ENCODE measurements around the gene GALNT18.

The GALNT18 gene

DNA sequence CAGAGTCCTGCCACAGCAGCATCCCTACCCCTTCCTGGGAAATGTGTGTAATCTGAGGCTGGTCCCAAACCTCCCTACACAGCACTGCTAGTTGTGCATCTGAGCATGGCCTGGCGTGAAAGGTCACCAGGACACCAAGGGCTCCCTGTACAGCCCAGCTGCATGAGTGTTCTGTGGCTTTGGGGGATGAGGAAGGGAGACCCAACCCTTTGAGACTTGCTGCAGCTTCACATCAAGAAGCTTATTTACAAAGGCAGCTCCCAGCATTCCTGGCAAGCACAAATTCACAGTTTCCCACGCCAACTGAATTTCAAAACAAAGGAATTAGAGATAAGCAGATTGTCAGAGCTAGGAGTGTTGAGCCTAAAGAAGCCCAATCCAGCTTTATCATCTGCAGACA is 301.0 kb downstream of the GALNT18 start:
- no peak overlapping the region for H3K4me3 ChIP-seq (ENCODE audit: low read length)
- no peak for TF ChIP-seq ZNF274 (IDR thresholded peaks at IDR 0.05; ENCODE audit: low read depth, low read length)

DNA sequence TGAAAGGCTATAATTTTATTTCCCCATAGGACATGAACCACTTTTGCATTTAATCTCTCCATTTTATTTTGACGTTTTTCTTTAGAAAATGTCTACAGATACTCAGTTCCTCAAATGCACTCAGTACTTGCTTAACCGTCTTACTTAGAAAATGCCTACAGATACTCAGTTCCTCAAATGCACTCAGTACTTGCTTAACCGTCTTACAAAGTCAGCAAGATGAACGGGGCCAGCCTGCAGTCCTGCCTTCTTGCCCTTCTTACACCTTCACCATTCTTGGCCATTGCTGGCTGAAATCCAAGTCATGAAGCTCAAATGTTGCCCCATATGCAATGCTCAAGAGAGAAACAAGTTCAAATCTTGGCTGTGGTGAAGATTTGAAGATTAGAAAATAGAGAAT is 302.8 kb downstream of the GALNT18 start:
- no peak overlapping the region for H3K4me3 ChIP-seq (ENCODE audit: low read length)
- TF ChIP-seq ZNF274 (IDR thresholded peaks at IDR 0.05; ENCODE audit: low read depth, low read length) = no peak

DNA sequence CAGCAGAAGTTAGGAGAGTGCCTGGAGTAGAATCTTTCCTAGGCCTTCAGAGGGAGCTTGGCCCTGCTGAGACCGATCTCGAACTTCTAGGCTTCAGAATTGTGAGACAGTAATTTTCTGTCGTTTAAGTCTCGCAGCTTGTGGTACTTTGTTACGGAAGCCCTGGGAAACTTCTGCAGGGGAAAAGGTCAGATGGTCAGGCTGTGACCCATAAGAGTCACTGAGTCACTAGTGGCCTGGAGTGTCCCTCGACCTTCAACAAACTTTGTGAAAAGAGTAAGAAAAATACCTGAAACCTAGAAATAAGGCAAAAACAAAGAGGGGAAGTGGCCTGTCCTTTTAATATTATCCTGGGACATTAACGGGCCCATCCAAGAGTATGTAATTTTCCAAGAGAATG is 303.3 kb downstream of the GALNT18 start:
- no peak for TF ChIP-seq ZNF274 (IDR thresholded peaks at IDR 0.05; ENCODE audit: low read depth, low read length)
- H3K4me3 ChIP-seq (ENCODE audit: low read length) = no peak overlapping the region

DNA sequence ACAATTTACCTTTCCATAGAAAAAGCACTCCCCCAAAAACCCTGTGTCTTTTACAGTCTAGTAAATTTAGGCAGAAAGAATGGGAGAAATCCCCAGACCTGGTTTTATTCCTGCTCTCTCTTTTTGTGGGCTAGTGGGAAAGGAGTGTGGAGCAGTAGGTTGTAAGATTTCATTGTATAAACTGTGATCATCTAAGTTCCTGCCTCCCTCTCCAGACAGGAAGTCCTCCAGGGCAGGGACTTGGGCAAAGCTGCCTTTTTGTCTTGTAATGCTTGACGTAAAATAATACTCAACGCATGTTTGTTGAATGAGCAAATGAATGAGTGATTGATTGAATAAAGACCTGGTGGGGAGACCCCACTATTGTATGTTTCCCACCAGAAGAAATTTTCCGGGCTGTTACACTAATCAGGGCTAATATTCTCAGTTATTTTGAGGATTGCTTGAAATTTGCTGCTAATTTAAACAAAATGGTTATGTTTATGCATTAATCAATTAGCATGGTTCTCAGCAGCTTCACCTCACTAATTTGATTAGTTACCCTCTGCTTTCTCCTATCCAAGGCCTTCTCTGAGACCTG is 305.1 kb downstream of the GALNT18 start:
- no peak overlapping the region for H3K4me3 ChIP-seq (ENCODE audit: low read length)
- TF ChIP-seq ZNF274 (IDR thresholded peaks at IDR 0.05; ENCODE audit: low read depth, low read length) = no peak

DNA sequence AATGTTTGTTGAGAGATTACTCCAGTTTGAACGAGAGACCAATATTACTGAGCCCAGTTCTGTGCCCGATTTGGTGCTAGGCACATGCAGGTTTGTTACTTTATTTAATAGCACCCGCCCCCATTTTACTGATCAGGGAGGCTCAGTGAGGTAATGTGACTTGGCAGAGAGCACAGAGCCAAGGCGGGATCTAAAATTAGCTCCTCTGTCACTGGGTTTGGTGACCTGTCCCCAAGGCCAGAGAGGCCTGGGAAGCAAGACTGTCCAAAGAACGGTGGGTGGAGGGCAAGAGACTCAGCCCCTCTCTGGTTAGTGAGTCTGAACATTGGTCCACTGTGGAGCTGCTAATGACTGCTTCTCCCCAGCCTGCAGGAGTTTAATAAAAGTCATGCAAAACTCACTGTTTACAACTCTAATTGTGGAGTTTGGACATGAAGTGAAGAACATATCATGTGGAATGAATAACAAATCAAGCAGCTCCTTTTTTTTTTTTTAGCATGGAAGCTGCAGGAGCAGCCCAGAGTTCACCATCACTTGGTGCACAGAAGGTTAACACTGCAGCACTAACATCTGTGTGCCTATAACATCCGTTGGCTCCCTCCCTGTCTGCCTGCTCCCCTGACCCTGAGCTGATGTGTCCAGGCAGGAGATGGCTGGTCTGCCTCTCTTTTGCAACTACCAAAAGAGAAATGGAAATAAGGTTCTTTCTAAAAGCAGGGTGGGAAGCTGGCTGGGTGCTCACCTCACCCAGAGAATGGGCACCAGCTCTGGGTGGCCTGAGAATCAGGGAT is 307.7 kb downstream of the GALNT18 start:
- H3K4me3 ChIP-seq (ENCODE audit: low read length) = no peak overlapping the region
- no peak for TF ChIP-seq ZNF274 (IDR thresholded peaks at IDR 0.05; ENCODE audit: low read depth, low read length)

DNA sequence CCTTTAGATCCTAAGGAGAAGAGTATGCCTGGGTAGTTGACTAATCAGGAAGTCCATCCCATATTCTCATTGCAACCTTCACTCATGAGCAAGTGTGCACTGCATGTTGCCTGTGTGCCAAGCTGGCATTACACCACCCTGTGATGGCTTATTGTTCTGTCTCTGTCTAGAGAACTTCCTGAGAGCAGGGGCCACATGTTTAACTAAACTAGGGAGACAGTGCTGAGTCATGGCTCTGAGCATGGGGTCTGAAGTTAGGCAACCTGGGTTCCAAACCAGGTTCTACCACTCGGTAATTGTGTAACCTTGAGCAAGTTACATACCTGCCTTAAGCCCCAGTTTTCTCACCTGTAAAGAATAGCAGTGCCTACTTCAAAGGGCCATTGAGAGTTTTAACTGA is 308.4 kb downstream of the GALNT18 start:
- H3K4me3 ChIP-seq (ENCODE audit: low read length) = no peak overlapping the region
- no peak for TF ChIP-seq ZNF274 (IDR thresholded peaks at IDR 0.05; ENCODE audit: low read depth, low read length)

DNA sequence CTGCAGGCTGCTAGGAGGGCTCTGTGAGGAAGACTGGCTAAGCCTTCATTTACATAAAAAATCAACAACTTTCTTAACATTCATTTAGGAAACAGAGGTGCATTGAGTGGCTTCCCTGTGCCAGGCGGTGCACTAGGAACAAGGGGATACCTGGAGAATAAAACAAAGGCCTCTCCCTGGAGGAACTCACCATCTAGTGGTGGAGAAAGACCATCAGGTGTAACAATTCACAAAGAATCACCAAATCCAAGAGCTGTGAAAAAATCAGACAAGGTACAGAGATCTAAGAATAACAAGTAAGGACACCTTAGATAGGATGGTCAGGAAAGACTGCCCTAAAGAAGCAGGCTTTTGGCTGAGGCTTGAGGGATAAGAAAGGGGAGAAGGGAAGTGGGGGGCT is 309.1 kb downstream of the GALNT18 start:
- H3K4me3 ChIP-seq (ENCODE audit: low read length) = no peak overlapping the region
- TF ChIP-seq ZNF274 (IDR thresholded peaks at IDR 0.05; ENCODE audit: low read depth, low read length) = no peak

DNA sequence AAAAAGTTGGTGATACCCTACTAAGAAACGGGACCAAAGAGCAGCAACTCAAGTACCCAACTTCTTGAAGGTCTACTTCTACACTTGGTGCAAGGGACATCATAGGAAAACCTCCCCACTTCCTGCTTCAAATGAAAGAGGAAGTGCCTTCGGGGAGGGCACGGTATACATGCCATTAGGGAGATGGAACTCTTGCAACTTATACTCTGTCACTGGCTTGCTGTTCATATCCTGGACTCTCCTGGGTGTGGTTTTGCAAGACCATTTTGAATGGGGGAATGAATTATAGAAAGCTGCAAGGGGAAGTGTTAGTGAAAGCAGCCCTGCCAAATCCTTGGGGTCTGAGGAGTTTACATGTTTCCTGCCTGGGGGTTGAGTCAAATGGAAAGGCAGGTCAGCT is 310.6 kb downstream of the GALNT18 start:
- H3K4me3 ChIP-seq (ENCODE audit: low read length) = no peak overlapping the region
- TF ChIP-seq ZNF274 (IDR thresholded peaks at IDR 0.05; ENCODE audit: low read depth, low read length) = no peak

DNA sequence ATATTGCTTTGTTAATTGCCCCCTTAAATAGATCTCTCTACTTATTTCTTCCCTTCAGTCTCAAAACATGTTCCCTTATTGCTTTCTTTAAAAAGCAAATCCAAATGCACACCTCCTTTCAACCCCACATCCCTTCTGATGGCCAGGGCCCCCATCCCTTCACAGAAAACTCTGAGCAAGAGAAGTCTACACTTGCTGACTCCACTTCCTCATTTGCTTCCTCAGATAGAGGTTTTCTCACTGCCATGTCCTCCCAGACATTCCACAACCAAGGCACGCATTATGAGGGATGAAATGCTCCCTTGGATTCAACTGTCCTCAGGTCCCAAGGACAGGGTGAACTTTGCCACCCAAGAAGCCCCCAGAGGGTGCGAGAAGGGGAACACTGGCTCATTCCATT is 311.9 kb downstream of the GALNT18 start:
- TF ChIP-seq ZNF274 (IDR thresholded peaks at IDR 0.05; ENCODE audit: low read depth, low read length) = no peak
- H3K4me3 ChIP-seq (ENCODE audit: low read length) = no peak overlapping the region

DNA sequence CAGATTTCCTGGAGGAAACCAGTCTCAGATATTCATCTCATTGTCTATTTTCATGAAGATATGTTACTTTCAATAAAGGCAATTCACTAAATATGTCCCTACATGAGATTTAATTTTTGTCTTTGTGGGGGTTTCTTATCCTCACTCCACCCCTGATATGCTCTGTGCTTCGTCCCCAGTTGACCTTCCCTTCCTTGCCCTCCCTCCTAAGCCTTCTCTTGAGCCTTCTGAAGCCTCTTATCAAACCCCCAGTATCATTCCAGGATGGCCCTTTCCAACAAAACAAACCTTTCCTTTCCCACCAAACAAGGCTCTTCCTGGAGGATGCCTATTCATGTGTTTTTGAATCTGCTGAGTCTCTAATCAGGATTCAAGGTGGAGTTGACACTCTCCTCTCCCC is 313.6 kb downstream of the GALNT18 start:
- TF ChIP-seq ZNF274 (IDR thresholded peaks at IDR 0.05; ENCODE audit: low read depth, low read length) = no peak
- no peak overlapping the region for H3K4me3 ChIP-seq (ENCODE audit: low read length)

DNA sequence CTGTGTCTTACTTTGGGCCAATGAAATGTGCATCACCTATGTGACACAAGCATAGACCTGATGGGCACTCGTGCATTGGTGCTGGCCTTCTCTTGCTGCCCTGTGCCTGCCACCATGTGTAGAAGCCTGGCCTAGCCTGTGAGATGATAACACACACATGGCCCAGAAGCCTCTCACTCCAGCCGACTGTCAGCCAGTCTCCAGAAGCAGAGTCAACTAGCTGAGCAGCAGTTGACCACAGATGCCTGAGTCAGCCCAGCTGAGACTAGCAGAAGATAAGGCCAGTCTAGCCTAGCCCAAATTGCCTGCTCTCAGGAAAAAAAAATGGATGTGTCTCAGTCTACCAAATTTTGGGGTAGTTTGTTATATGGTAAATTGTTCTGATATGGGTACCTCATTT is 314.9 kb downstream of the GALNT18 start:
- TF ChIP-seq ZNF274 (IDR thresholded peaks at IDR 0.05; ENCODE audit: low read depth, low read length) = no peak
- no peak overlapping the region for H3K4me3 ChIP-seq (ENCODE audit: low read length)

DNA sequence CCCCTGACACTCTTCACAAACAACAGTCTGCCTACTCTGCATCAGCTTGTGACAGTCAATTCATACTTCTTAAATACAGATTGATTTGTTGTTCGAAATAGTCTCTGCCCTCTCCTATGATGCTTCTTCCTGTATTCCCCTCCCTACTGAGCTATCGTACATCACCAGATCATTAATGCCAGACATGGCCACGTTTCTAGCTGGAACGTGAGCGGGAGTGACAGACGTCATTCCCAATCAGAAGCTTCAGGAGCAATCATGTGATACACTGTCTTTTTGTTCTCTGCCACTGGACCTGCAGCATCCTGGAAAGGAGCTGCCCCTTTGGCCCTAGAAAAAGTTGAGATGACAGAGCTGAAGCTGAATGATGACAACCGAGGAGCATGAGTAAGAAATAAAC is 317.3 kb downstream of the GALNT18 start:
- H3K4me3 ChIP-seq (ENCODE audit: low read length) = no peak overlapping the region
- TF ChIP-seq ZNF274 (IDR thresholded peaks at IDR 0.05; ENCODE audit: low read depth, low read length) = no peak

DNA sequence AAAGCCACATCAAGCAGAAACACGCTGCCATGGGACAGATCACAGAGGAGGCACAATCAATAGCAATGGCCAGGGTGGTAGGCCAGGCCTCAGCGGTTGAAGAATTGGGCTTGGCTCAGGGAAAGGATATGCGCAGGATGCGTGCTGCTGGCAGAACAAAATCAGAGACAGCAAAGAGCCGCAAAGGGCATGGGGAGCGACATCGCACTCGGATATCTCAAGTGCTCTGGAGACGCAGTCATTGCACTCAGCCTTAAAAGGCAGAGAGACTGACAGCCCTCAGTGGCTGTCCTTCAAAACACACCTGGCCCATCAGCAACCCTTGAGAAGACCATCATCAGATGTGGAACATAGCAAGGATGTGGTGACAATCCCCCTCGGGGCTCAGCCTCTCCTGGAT is 319.2 kb downstream of the GALNT18 start:
- H3K4me3 ChIP-seq (ENCODE audit: low read length) = no peak overlapping the region
- TF ChIP-seq ZNF274 (IDR thresholded peaks at IDR 0.05; ENCODE audit: low read depth, low read length) = no peak

DNA sequence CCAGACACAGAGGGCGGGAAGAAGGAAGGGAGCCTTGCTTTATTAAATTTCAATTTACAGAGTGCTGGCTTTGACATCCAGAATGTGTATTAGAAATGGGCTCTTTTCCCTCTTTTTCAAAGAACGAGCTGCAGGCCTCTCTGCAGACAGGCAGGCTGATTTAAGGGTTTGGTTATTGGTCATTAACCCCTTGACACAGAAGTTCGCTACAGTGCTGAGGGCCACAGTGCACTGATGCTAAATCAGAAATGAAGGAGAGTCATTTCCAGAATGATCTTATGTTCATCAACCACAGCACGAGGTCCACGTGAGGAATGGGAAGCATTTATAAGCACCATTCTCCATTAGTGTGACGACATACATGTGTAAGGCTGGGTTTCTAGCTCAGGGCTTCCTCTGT is 320.6 kb downstream of the GALNT18 start:
- TF ChIP-seq ZNF274 (IDR thresholded peaks at IDR 0.05; ENCODE audit: low read depth, low read length) = no peak

DNA sequence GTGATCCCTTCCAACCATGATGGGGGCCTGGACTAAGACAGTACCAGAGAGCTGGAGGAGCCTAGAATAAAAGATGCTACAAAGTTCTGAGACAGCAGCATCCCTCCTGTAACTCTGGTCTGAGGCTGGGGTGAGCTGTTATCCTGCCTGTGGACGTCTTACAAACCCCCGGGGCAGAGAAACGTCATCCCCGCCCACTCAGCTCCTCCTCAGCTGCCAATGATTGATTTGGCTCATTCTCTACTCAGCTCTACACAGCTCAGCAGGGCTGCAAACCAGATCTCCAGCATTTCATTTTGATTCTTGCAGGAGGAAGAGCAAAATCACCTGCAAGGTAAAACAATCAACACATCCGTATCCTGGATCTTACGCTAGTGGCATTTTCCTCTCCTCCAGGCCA is 324.2 kb downstream of the GALNT18 start:
- TF ChIP-seq ZNF274 (IDR thresholded peaks at IDR 0.05; ENCODE audit: low read depth, low read length) = no peak
- no peak overlapping the region for H3K4me3 ChIP-seq (ENCODE audit: low read length)

More for the DNA sequence above, 320.6 kb downstream of the GALNT18 start:
- no peak overlapping the region for H3K4me3 ChIP-seq (ENCODE audit: low read length)

DNA sequence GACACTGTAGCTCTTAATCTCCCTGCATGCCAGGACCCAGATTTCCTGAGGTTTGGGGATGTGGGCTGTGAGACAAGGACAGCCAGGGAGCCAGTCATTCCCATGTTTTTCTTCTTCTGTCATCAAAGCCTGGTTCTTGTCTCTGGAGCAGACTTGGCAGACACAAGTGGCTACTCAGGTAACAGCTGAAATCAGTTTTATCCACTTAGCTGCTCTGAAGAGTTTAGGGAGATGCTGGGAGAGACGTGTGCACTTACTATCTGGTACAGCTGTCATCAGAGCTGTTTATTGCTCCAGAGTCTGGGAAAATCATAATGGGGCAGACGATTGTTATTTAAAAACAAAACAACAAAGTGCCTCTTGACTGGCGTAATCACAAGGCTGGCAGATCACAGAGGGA is 325.4 kb downstream of the GALNT18 start:
- no peak for TF ChIP-seq ZNF274 (IDR thresholded peaks at IDR 0.05; ENCODE audit: low read depth, low read length)
- H3K4me3 ChIP-seq (ENCODE audit: low read length) = no peak overlapping the region
